Endothelial cell (in vitro differentiated cells): Measurements from ENCODE around the gene TIMP2. TPM values are rescaled to one million over a fixed set of nuclear protein-coding genes. Genes with fewer than 3 reads are reported as not detected.

Experiments used
- DNase-seq: peaks from one replicate; pipeline ENCODE4 v3.0.0; 2021; ENCODE audit warnings: low spot score
- H3K27ac Mint-ChIP-seq: one replicate; pipeline ENCODE4 v1.8.0; 2021; ENCODE audit warnings: mixed read lengths, inconsistent platforms; ENCODE audit not compliant: unreplicated experiment
- H3K27me3 Mint-ChIP-seq: one replicate; pipeline ENCODE4 v1.8.0; 2021; ENCODE audit warnings: mild to moderate bottlenecking, moderate library complexity, mixed read lengths, inconsistent platforms; ENCODE audit not compliant: unreplicated experiment
- H3K36me3 Mint-ChIP-seq: one replicate; pipeline ENCODE4 v1.8.0; 2021; ENCODE audit warnings: mild to moderate bottlenecking, low read depth, mixed read lengths, inconsistent platforms; ENCODE audit not compliant: unreplicated experiment
- H3K4me1 Mint-ChIP-seq: one replicate; pipeline ENCODE4 v1.8.0; 2021; ENCODE audit warnings: mild to moderate bottlenecking, mixed read lengths, inconsistent platforms; ENCODE audit not compliant: unreplicated experiment
- H3K4me3 Mint-ChIP-seq: one replicate; pipeline ENCODE4 v1.8.0; 2021; ENCODE audit warnings: mild to moderate bottlenecking, mixed read lengths, inconsistent platforms; ENCODE audit not compliant: unreplicated experiment
- H3K9me3 Mint-ChIP-seq: one replicate; pipeline ENCODE4 v1.8.0; 2021; ENCODE audit warnings: mixed read lengths, inconsistent platforms; ENCODE audit not compliant: unreplicated experiment
- total RNA-seq: library from RNA; stranded (reverse); fragmentation: NEBNext Ultra II Directional; extraction: Animal tissue kit (Norgen Biotek cat#: 25700); gene quantifications from one replicate; pipeline ENCODE4 v1.2.1, GENCODE V29; 2021; ENCODE audit not compliant: unreplicated experiment
- TF ChIP-seq, protein P1 (sequence below): fragments of 200-600 bp; sonication (generic); IDR thresholded peaks from one replicate; pipeline ENCODE4 v1.5.0; 2021; ENCODE audit warnings: antibody characterized with exemption; ENCODE audit not compliant: unreplicated experiment

The TIMP2 gene
- total RNA-seq, 1 donor from 2014 or later = 41.5 TPM

DNA sequence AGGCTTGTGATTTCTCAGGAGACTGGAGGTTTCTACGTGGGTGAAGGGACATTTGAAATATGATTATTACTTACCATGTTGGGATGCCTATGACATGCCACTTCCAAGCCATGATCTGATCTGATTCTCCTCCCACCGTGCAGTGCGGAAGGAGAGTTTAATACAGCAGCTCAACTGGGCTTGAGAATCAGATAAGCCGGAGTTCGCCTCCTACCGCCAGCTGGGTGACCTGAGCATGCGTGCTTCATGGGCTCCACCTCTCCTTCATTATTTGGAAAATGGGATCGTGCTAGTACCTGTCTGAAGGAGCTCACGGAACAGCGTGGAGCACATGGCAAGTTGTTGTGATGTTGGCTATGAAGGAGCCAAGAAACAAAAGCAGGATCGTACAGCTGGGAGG is 12.4 kb upstream of the TIMP2 start:
- Mint-ChIP-seq H3K27ac (no peak overlapping the region), H3K9me3 (no peaks in the 10 kb centered on the region), H3K4me3 (no peak overlapping the region), H3K36me3 (no peaks in the 10 kb centered on the region), H3K4me1 (peaks cover 7% of the 10 kb centered on the region), H3K27me3 (peaks cover 6% of the 10 kb centered on the region)
- DNase-seq = no peak
- TF ChIP-seq, protein P1, sequence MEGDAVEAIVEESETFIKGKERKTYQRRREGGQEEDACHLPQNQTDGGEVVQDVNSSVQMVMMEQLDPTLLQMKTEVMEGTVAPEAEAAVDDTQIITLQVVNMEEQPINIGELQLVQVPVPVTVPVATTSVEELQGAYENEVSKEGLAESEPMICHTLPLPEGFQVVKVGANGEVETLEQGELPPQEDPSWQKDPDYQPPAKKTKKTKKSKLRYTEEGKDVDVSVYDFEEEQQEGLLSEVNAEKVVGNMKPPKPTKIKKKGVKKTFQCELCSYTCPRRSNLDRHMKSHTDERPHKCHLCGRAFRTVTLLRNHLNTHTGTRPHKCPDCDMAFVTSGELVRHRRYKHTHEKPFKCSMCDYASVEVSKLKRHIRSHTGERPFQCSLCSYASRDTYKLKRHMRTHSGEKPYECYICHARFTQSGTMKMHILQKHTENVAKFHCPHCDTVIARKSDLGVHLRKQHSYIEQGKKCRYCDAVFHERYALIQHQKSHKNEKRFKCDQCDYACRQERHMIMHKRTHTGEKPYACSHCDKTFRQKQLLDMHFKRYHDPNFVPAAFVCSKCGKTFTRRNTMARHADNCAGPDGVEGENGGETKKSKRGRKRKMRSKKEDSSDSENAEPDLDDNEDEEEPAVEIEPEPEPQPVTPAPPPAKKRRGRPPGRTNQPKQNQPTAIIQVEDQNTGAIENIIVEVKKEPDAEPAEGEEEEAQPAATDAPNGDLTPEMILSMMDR = no peak

DNA sequence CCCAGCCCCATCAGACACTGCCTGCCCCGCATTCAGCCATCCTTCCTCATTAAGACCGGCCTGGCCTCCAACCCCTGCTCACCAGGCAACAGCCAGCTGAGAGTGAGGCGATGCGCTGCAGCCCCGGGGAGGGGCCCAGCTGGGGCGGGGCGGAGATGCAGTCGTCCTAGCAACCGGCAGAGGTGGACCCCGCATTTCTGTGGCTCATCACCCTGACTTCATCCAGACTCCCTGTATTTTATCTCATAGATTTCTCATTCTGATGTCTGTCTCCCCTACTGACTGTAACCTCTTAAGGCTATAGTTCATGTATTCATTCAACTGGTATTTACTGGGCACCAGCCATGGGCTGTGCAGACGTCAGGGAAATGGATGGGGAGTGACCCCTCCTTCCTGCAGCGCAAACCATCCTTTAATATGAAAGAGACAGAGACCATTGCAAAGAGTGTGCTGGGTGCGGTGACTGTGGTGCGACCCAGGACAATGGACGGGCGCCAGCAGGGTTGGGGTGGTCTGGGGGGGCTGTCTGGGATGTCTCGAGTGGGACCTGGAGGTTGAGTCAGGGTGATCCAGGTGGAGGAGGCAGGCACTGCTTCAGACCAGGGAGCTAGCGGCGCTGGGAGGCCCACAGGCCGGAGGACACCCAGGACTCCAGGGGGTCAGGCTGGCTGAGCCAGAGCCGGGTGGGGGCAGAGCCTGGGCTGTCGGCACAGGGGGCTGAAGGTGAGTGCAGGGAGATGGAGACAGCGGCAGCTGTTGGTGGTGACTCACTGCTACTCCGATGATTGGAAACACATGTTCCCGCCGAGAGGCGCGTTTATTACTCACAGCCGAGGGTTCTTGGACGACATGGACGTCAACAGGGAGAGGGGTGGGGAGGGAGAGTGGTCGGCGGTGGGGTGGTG is 10.5 kb upstream of the TIMP2 start:
- no peaks in the 10 kb centered on the region for H3K9me3 Mint-ChIP-seq

DNA sequence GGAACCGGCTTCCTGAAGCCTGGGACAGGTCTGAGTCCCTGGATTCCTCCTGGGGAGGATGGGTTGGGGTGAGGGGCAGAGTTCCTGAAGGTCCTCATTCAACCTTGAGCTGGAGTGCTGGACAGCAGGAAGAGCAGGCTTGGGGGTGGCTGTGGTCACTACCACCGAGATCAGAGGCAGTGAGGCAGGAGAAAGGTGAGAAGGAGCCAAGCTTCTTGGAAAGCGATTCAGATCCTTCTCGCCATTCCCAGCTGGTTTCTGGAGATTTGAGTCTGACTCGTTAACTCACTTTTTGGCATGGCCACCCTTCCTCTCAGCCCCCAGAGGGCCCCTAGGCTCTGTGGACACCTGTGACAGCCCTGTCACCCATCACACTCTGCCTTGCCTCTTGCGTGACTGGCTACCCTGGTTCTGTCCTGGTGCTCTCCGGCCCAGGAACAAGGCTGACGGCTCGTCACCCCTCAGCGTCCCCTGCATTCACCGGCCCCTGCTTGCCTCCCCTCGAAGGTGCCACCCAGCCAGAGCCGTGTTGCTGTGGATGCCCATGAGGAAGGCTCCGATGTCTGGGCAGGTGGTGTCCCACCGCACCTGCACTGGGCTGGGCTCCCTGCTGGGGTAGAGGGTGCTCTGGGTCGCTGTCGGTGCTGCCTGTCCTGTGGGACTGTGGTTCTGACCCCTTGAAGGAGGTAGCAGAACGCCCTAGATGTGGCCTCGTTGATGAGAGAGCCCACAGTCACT is 9.7 kb upstream of the TIMP2 start:
- TF ChIP-seq, protein P1 = no peak
- Mint-ChIP-seq H3K36me3 (no peaks in the 10 kb centered on the region), H3K9me3 (no peaks in the 10 kb centered on the region), H3K27ac (no peak overlapping the region), H3K4me3 (no peak overlapping the region), H3K4me1 (peaks cover 7% of the 10 kb centered on the region), H3K27me3 (peaks cover 6% of the 10 kb centered on the region)
- no peak for DNase-seq

More for the DNA sequence above, 10.5 kb upstream of the TIMP2 start:
- Mint-ChIP-seq H3K4me3 (no peak overlapping the region), H3K27me3 (peaks cover 6% of the 10 kb centered on the region), H3K27ac (no peak overlapping the region), H3K36me3 (no peaks in the 10 kb centered on the region), H3K4me1 (peaks cover 7% of the 10 kb centered on the region)
- DNase-seq = no peak
- TF ChIP-seq, protein P1 = no peak

DNA sequence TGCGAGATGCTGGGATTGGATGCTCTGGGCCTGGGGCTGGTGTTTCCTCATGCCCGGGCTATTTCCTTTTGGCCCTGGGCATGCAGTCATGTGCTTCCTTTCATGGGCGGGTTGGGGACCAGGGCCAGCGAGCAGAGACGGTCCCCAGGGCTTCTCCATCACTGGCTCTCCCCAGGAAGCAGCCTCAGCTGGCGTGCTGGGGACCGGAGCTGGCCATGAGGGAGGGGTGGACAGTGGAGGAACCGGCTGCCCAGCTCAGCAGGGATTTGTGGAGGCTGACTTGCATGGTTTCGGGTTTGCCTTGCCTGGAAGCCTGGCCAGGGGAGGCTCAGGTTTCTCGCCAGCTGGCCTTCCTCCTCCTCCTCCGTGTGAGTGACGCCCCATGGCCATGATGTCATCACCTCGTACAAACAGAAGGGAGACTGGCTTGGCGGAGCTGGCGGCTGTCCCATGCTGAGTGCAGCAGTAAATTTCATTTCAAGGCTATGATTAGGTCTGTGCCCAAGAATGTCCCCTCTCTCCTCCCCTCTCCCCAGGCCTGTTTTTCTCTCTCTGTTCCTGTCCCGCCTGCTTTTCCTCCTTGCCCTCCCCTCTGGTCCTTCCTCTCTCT is 8.9 kb upstream of the TIMP2 start:
- H3K4me1 Mint-ChIP-seq = peaks cover 7% of the 10 kb centered on the region
- DNase-seq = no peak
- TF ChIP-seq, protein P1 = no peak
- H3K9me3 Mint-ChIP-seq = no peaks in the 10 kb centered on the region
- H3K36me3 Mint-ChIP-seq = no peaks in the 10 kb centered on the region
- H3K27ac Mint-ChIP-seq = no peak overlapping the region
- no peak overlapping the region for H3K4me3 Mint-ChIP-seq
- H3K27me3 Mint-ChIP-seq = peaks cover 6% of the 10 kb centered on the region
